HTR-8/SVneo (cell line): ENCODE data around the gene GYS1.

ENCODE experiments used
- DNase-seq: peaks from one replicate; pipeline ENCODE4 v3.0.0; 2011; ENCODE audit warnings: low spot score, mixed read lengths; ENCODE audit not compliant: insufficient read length
- FAIRE-seq: peaks from 2 replicates; lab custom pipeline; 2011; peaks lifted over from hg19 to GRCh38; lab: Jason Lieb, UNC

The GYS1 gene

GRCh38 chr19:48991011-48991609, 2.0 kb downstream of the GYS1 start:
- DNase-seq (no peak), FAIRE-seq (no peak)

- DNase-seq (no peak), FAIRE-seq (no peak)
Observed at GRCh38 chr19:48990400-48990799, 2.7 kb downstream of the GYS1 start.

- FAIRE-seq (no peak), DNase-seq (no peak)
Observed at GRCh38 chr19:48989701-48990291, 3.3 kb downstream of the GYS1 start.

DNA sequence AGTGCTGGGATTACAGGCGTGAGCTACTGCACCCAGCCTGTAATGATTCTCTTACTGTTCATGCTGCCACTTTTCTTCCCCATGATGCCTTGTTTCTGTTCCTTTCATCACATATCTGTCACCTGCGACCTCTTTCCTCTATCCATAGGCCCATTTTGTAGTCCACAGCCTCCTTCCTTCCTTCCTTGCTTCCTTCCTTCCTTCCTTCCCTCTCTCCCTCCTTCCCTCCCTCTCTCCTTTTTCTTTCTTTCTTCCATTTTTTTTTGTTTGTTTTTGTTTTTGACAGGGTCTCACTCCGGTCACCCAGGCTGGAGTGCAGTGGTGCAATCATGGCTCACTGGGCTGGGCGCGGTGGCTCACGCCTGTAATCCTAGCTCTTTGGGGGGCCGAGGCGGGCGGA, 4.2 kb downstream of the GYS1 start:
- DNase-seq: no peak
- FAIRE-seq: no peak

- FAIRE-seq: no peak
- DNase-seq: no peak
Observed at GRCh38 chr19:48988286-48988685, 4.8 kb downstream of the GYS1 start.

DNA sequence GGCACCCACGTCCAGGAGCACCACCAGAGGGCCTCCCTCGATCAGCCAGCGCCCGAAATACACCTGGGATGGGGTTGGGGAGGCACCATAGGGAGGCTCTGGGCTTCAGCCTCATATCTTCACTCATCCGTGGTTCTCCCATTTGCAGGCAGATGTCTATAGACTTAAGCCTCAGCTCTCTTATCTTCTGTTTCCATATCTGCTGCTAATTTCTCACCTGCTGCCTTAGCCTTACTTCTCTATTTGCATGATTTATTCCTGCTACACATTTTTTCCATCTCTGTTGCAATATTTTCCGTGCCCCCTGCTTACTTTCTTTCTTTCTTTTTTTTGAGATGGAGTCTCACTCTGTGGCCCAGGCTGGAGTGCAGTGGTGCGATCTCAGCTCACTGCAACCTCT, 5.8 kb downstream of the GYS1 start:
- DNase-seq (no peak), FAIRE-seq (no peak)

DNA sequence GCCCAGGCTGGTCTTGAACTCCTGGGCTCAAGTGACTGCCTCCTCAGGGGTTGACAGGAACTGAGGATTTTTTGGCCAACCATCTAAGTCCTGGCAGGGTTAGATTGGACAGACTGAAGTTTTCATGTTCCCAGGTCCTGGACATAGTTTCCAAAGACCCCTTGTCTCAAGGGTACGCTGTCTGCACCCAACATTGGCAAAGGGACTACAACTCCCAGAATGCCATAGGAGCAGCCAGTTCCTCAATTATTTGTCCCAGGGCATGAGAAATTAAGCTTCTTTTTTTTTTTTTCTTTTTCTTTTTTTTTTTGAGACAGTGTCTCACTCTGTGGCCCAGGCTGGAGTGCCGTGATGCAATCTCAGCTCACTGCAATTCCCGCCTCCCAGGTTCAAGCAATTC, 6.9 kb downstream of the GYS1 start:
- FAIRE-seq (no peak), DNase-seq (no peak)

- FAIRE-seq: peak; percentile 28
- DNase-seq: no peak
Observed at GRCh38 chr19:48985711-48986110, 7.4 kb downstream of the GYS1 start.

DNA sequence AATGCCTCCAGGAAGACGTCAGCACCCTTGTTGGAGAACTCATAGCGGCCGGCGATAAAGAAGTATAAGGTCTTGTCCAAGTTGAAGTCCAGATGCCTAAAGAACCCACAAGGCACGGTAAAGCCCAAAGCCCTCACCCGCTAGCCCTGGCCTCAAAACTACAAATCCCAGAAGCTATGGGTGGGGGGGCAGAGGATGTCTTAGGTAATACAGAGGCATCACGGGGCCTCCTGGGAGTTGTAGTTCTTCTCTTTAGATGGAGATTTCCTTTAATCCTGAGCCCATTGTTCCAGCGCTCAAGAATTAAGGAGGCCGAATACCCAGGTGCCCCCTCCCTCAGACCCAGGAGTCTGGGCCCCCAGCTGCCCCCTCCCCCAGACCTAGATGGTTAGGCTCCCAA, 10.8 kb downstream of the GYS1 start:
- FAIRE-seq: no peak
- no peak for DNase-seq

- no peak for FAIRE-seq
- DNase-seq: no peak
Observed at GRCh38 chr19:48977061-48977460, 16.0 kb downstream of the GYS1 start.

DNA sequence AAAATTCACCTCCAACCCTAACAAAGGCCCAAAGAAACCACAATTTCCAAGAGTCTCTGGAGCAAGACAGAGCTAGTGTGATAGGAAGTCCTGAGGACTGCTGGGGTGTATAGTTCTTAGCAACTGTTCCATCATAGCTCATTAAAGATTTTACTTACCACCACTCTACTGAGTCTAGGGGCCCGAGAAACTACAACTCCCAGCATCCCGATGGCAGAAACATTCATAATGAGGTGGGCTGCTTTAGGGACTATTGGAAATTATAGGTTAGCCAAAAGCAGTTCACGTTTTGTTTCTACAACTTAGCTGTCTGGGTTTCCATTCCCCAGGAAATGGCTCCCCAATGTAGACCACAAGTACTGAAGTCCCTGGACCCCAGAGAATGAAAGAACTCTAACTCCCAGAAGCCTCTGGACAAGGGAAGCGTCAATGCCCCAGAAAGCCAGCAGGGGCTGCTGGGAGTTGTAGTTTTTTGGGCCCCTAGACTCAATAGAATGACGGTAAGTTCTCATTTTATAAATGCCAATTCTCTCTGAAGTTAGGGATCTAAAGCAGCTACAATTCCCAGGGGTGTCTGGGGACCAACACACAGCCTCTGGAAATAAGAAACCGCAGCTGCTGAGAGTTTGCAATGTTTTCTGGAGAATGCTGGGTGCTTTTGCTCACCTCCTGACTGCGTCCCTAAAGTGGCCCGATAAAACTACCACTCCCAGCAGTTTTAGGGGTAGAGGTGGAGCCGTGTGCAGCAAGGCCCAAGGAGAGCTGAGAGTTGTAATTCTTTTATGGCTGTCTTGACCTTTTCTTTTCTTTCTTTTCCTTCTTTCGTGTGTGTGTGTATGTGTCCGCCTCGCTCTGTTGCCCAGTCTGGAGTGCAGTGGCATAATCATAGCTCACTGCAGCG, 16.9 kb downstream of the GYS1 start:
- FAIRE-seq (no peak), DNase-seq (no peak)

GRCh38 chr19:48970923-48971395, 22.1 kb downstream of the GYS1 start:
- FAIRE-seq (no peak), DNase-seq (peak; percentile 72)

GRCh38 chr19:48970139-48970766, 22.9 kb downstream of the GYS1 start:
- FAIRE-seq: no peak
- no peak for DNase-seq

- FAIRE-seq (no peak), DNase-seq (no peak)
Observed at GRCh38 chr19:48969276-48970138, 23.6 kb downstream of the GYS1 start.

DNA sequence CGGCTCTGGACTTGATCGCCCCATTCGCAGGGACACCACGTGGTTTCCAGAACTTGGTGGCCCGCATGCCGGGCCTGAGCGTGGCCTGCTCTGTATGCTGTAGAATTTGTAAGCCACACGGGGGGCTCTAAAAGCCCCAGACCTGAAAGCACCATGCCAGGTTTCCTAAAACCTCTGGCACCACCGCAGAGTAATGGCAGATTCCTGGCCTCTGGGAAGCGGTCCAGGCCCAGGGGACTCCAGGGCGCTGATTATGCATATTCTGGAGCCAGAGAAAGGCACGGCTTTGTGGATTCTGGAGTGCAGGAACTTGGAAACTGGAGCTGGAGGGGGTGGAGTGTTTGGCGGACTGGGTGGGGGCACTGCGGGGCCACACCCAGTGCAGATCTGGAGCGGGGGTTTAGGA, 24.3 kb downstream of the GYS1 start:
- FAIRE-seq (no peak), DNase-seq (no peak)

DNA sequence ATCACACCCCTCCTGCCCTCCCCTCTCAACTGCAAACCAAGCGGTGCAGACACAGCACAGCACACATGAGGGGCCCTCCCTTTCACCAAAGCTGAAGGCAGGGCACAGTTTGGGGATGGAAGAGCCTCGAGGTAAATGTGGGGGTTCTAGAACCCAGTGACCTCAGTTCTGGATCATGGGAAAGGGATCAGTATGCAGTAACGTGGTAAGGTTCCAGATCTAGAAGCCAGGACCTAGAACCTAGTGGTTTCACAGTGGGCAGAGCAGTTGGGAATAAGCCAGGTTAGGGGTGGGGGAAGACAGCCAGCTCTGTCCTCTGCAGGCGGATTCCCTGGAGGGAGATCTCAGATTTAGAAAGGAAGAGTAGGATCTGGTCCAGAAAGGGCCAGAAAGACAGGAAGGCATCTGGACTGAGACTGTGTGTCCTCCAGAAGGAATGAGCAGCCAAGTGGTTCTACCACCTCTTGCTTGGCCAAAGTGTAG, 24.9 kb downstream of the GYS1 start:
- FAIRE-seq (no peak), DNase-seq (no peak)

GRCh38 chr19:48967346-48968178, 25.5 kb downstream of the GYS1 start:
- FAIRE-seq (no peak), DNase-seq (no peak)

GRCh38 chr19:48966541-48967345, 26.4 kb downstream of the GYS1 start:
- FAIRE-seq (no peak), DNase-seq (no peak)
